Neural cell (in vitro differentiated cells): ENCODE results near the gene WDR5. TPM values are rescaled to one million over a fixed set of nuclear protein-coding genes. Genes with fewer than 3 reads are reported as not detected.

ENCODE experiments used
- H2AFZ ChIP-seq: fragments of 200-600, 300-800 bp; sonication (generic), shearing (Covaris generic); 2 replicates; pipeline ENCODE4 v1.6.0; 2014; ENCODE audit warnings: low read depth, mild to moderate bottlenecking, antibody characterized with exemption, low read length, moderate library complexity
- H3F3A ChIP-seq: fragments of 200-600 bp; shearing (Covaris generic); 2 replicates; pipeline ENCODE4 v1.6.1; 2016; ENCODE audit warnings: mild to moderate bottlenecking, moderate library complexity, mixed read lengths, antibody characterized with exemption, low read length; ENCODE audit not compliant: insufficient read depth, poor library complexity, severe bottlenecking
- H3K27ac ChIP-seq: fragments of 200-600, 300-800 bp; sonication (generic), shearing (Covaris generic); 2 replicates; pipeline ENCODE4 v1.5.1; 2014; ENCODE audit warnings: mild to moderate bottlenecking, low read length, moderate library complexity
- H3K27me3 ChIP-seq: fragments of 300-800, 200-600 bp; sonication (generic), shearing (Covaris generic); 2 replicates; pipeline ENCODE4 v1.6.0; 2014; ENCODE audit warnings: mild to moderate bottlenecking, low read depth, low read length, moderate library complexity; ENCODE audit not compliant: insufficient read depth
- H3K36me3 ChIP-seq: fragments of 300-800, 200-600 bp; sonication (generic), shearing (Covaris generic); 2 replicates; pipeline ENCODE4 v1.5.1; 2014; ENCODE audit warnings: mild to moderate bottlenecking, antibody characterized with exemption, low read length, moderate library complexity; ENCODE audit not compliant: insufficient read depth
- H3K4me2 ChIP-seq: fragments of 300-800, 200-600 bp; sonication (generic), shearing (Covaris generic); 2 replicates; pipeline ENCODE4 v1.6.0; 2014; ENCODE audit warnings: mild to moderate bottlenecking, low read length
- H3K4me3 ChIP-seq: fragments of 300-800, 200-600 bp; sonication (generic), shearing (Covaris generic); 2 replicates; pipeline ENCODE4 v1.5.1; 2014; ENCODE audit warnings: mild to moderate bottlenecking, low read length, moderate library complexity
- H3K79me2 ChIP-seq: fragments of 200-600 bp; shearing (Covaris generic); replicated peaks from 2 replicates; pipeline ENCODE4 v1.6.0; 2014; ENCODE audit warnings: mild to moderate bottlenecking, low read length, moderate library complexity; ENCODE audit not compliant: insufficient read depth
- H3K9ac ChIP-seq: fragments of 300-800, 200-600 bp; sonication (generic), shearing (Covaris generic); 2 replicates; pipeline ENCODE4 v1.6.1; 2016; ENCODE audit warnings: mild to moderate bottlenecking, low read length, mixed read lengths
- H3K9me2 ChIP-seq: fragments of 200-600 bp; shearing (Covaris generic); 2 replicates; pipeline ENCODE4 v1.6.1; 2016; ENCODE audit warnings: mild to moderate bottlenecking, low read length, mixed read lengths; ENCODE audit not compliant: insufficient read depth
- H3K9me3 ChIP-seq: fragments of 200-600, 300-800 bp; sonication (generic), shearing (Covaris generic); 2 replicates; pipeline ENCODE4 v1.6.1; 2016; ENCODE audit warnings: mild to moderate bottlenecking, mixed run types, low read length, moderate library complexity, mixed read lengths
- H4K20me1 ChIP-seq: fragments of 200-600 bp; shearing (Covaris generic); 2 replicates; pipeline ENCODE4 v1.6.1; 2016; ENCODE audit warnings: mild to moderate bottlenecking, mixed run types; ENCODE audit not compliant: insufficient read depth
- EP300 ChIP-seq: fragments of 450-650 bp; conservative IDR thresholded peaks from 2 replicates; pipeline ENCODE4 v1.6.1; 2014; ENCODE audit warnings: antibody characterized with exemption, mild to moderate bottlenecking, moderate library complexity; ENCODE audit not compliant: poor library complexity, severe bottlenecking
- EZH2 ChIP-seq: fragments of 200-600, 300-800 bp; shearing (Covaris generic), sonication (generic); IDR thresholded peaks from 2 replicates; pipeline ENCODE4 v1.6.1; 2014; ENCODE audit warnings: antibody characterized with exemption, low read length, borderline replicate concordance, mild to moderate bottlenecking; ENCODE audit not compliant: insufficient read depth, poor library complexity, severe bottlenecking
- MXI1 ChIP-seq: fragments of 450-650 bp; conservative IDR thresholded peaks from 2 replicates; pipeline ENCODE4 v1.6.1; 2014; ENCODE audit warnings: antibody characterized with exemption, mild to moderate bottlenecking; ENCODE audit not compliant: poor library complexity, severe bottlenecking
- POLR2AphosphoS5 ChIP-seq: IDR thresholded peaks from 2 replicates; pipeline ENCODE4 v1.6.1; 2012
- RAD21 ChIP-seq: fragments of 450-650 bp; conservative IDR thresholded peaks from 2 replicates; pipeline ENCODE4 v1.6.1; 2014; ENCODE audit warnings: antibody characterized with exemption, mild to moderate bottlenecking, moderate library complexity
- SMC3 ChIP-seq: fragments of 450-650 bp; conservative IDR thresholded peaks from 2 replicates; pipeline ENCODE4 v1.6.1; 2014; ENCODE audit warnings: antibody characterized with exemption, mild to moderate bottlenecking, moderate library complexity; ENCODE audit not compliant: poor library complexity
- TAF1 ChIP-seq: IDR thresholded peaks from 2 replicates; pipeline ENCODE4 v1.6.1; 2012; ENCODE audit warnings: low read depth
- polyA plus RNA-seq: library from polyadenylated mRNA; depleted of rRNA; stranded (reverse); fragments of >200 nt; gene quantifications from 2 replicates; pipeline ENCODE4 v1.2.3, GENCODE V29; 2014
- TF ChIP-seq, protein P1 (sequence below): fragments of 450-650 bp; IDR thresholded peaks from 2 replicates; pipeline ENCODE4 v1.5.1; 2014; ENCODE audit warnings: antibody characterized with exemption, mild to moderate bottlenecking, moderate library complexity; ENCODE audit not compliant: poor library complexity, severe bottlenecking
- TF ChIP-seq, protein P2 (sequence below): IDR thresholded peaks from 2 replicates; pipeline ENCODE4 v1.6.1; 2012; ENCODE audit warnings: borderline replicate concordance

The WDR5 gene
- polyA plus RNA-seq, 1 donor from 2014 or later = 40.2 TPM

GRCh38 chr9:134103391-134103998 is 32.4 kb upstream of the WDR5 start:
- H3K4me2 ChIP-seq = no peak overlapping the region
- H4K20me1 ChIP-seq = no peaks in the 10 kb centered on the region
- no peak overlapping the region for H2AFZ ChIP-seq
- no peak for TF ChIP-seq EP300
- TF ChIP-seq POLR2AphosphoS5 = no peak
- no peak for TF ChIP-seq RAD21
- TF ChIP-seq MXI1 = no peak
- H3K36me3 ChIP-seq = no peaks in the 10 kb centered on the region
- no peaks in the 10 kb centered on the region for H3F3A ChIP-seq
- H3K9me2 ChIP-seq = no peaks in the 10 kb centered on the region
- H3K9me3 ChIP-seq = no peaks in the 10 kb centered on the region
- no peaks in the 10 kb centered on the region for H3K27me3 ChIP-seq
- H3K9ac ChIP-seq = no peak overlapping the region
- no peak overlapping the region for H3K27ac ChIP-seq
- H3K4me3 ChIP-seq = no peak overlapping the region
- no peaks in the 10 kb centered on the region for H3K79me2 ChIP-seq

- no peaks in the 10 kb centered on the region for H3F3A ChIP-seq
- H4K20me1 ChIP-seq = no peaks in the 10 kb centered on the region
- H3K4me3 ChIP-seq = no peak overlapping the region
- no peaks in the 10 kb centered on the region for H3K36me3 ChIP-seq
- H3K4me2 ChIP-seq = no peak overlapping the region
- H2AFZ ChIP-seq = no peak overlapping the region
- TF ChIP-seq EZH2 (no peak), SMC3 (no peak), MXI1 (no peak), RAD21 (no peak), POLR2AphosphoS5 (no peak), TAF1 (no peak), EP300 (no peak)
- TF ChIP-seq, protein P1, sequence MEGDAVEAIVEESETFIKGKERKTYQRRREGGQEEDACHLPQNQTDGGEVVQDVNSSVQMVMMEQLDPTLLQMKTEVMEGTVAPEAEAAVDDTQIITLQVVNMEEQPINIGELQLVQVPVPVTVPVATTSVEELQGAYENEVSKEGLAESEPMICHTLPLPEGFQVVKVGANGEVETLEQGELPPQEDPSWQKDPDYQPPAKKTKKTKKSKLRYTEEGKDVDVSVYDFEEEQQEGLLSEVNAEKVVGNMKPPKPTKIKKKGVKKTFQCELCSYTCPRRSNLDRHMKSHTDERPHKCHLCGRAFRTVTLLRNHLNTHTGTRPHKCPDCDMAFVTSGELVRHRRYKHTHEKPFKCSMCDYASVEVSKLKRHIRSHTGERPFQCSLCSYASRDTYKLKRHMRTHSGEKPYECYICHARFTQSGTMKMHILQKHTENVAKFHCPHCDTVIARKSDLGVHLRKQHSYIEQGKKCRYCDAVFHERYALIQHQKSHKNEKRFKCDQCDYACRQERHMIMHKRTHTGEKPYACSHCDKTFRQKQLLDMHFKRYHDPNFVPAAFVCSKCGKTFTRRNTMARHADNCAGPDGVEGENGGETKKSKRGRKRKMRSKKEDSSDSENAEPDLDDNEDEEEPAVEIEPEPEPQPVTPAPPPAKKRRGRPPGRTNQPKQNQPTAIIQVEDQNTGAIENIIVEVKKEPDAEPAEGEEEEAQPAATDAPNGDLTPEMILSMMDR = no peak
- TF ChIP-seq, protein P2, sequence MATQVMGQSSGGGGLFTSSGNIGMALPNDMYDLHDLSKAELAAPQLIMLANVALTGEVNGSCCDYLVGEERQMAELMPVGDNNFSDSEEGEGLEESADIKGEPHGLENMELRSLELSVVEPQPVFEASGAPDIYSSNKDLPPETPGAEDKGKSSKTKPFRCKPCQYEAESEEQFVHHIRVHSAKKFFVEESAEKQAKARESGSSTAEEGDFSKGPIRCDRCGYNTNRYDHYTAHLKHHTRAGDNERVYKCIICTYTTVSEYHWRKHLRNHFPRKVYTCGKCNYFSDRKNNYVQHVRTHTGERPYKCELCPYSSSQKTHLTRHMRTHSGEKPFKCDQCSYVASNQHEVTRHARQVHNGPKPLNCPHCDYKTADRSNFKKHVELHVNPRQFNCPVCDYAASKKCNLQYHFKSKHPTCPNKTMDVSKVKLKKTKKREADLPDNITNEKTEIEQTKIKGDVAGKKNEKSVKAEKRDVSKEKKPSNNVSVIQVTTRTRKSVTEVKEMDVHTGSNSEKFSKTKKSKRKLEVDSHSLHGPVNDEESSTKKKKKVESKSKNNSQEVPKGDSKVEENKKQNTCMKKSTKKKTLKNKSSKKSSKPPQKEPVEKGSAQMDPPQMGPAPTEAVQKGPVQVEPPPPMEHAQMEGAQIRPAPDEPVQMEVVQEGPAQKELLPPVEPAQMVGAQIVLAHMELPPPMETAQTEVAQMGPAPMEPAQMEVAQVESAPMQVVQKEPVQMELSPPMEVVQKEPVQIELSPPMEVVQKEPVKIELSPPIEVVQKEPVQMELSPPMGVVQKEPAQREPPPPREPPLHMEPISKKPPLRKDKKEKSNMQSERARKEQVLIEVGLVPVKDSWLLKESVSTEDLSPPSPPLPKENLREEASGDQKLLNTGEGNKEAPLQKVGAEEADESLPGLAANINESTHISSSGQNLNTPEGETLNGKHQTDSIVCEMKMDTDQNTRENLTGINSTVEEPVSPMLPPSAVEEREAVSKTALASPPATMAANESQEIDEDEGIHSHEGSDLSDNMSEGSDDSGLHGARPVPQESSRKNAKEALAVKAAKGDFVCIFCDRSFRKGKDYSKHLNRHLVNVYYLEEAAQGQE = no peak
- no peaks in the 10 kb centered on the region for H3K79me2 ChIP-seq
- no peak overlapping the region for H3K9ac ChIP-seq
- H3K9me3 ChIP-seq = no peaks in the 10 kb centered on the region
- no peaks in the 10 kb centered on the region for H3K9me2 ChIP-seq
- no peaks in the 10 kb centered on the region for H3K27me3 ChIP-seq
- no peak overlapping the region for H3K27ac ChIP-seq
These were observed 24.8 kb upstream of the WDR5 start for GRCh38 chr9:134111064-134111463.
